HCT116 (cell line): ENCODE measurements around the gene APOH. TPM values are rescaled to one million over a fixed set of nuclear protein-coding genes. Genes with fewer than 3 reads are reported as not detected.

Experiments
- ATAC-seq: fragments of 200-7000 bp; cut with Tn5 transposase; 2 replicates; pipeline ENCODE4 v1.9.1; 2020; ENCODE audit warnings: mild to moderate bottlenecking, moderate library complexity
- BruUV-seq: library from RNA; stranded (reverse); fragments of 400-500 nt; replicated peaks from 2 replicates; lab custom pipeline; 2021; lab: Mats Ljungman, UMichigan
- CTCF ChIA-PET: fragments of 300-600 bp; sonication (Branson Sonifier 250); formaldehyde crosslinking; loops from one replicate; lab custom pipeline; 2021; ENCODE audit warnings: antibody characterized with exemption; lab: Charles Lee
- POLR2A ChIA-PET: fragments of 300-600, 350-600 bp; sonication (Branson Sonifier 250); formaldehyde crosslinking; loops from one replicate; lab custom pipeline; 2021; ENCODE audit warnings: antibody characterized with exemption; lab: Charles Lee
- RAD21 ChIA-PET, 2 experiments: fragments of 300-600 bp; sonication (Branson Sonifier 250); formaldehyde crosslinking; loops; one replicate each; lab custom pipeline; 2023; ENCODE audit warnings: low total read pairs in 2 of 2; ENCODE audit not compliant: uncharacterized antibody in 2 of 2, unreplicated experiment in 2 of 2, low non-redundant PET in 1 of 2; lab: Charles Lee
- DNase-seq: peaks from one replicate; pipeline ENCODE4 v3.0.0-alpha.2; 2010; ENCODE audit warnings: low read depth, low spot score
- H2AFZ ChIP-seq: fragments of 200-600 bp; shearing (Covaris generic), sonication (generic); 2 replicates; pipeline ENCODE4 v1.6.1; 2017; ENCODE audit warnings: low read depth, mixed run types, mixed read lengths, antibody characterized with exemption, low read length; ENCODE audit not compliant: poor library complexity, severe bottlenecking
- H3K27ac ChIP-seq: 2 replicates; pipeline ENCODE4 v1.5.1; 2012; ENCODE audit warnings: low read depth, low read length
- H3K27me3 ChIP-seq: fragments of 200-600 bp; sonication (generic); 2 replicates; pipeline ENCODE4 v1.6.1; 2016; ENCODE audit warnings: mixed run types, low read length, mixed read lengths; ENCODE audit not compliant: insufficient read depth
- H3K36me3 ChIP-seq, 2 experiments: fragments of 200-500 bp in 1 of 2; fragments of 200-600 bp in 1 of 2; sonication (Bioruptor generic) in 1 of 2; sonication (generic) in 1 of 2; 2 replicates each; pipeline versions ENCODE4 v1.5.1 to v1.6.1; 2014 to 2016; ENCODE audit warnings: low read length in 2 of 2, inconsistent platforms in 1 of 2, mixed read lengths in 1 of 2, mixed run types in 1 of 2; ENCODE audit not compliant: insufficient read depth in 2 of 2, control insufficient read depth in 1 of 2
- H3K4me1 ChIP-seq, 2 experiments: fragments of 200-600 bp in 1 of 2; sonication (generic) in 1 of 2; 2 replicates each; pipeline versions ENCODE4 v1.5.1 to v1.6.1; 2012 to 2017; ENCODE audit warnings: low read length in 2 of 2, inconsistent platforms in 1 of 2, mild to moderate bottlenecking in 1 of 2, mixed read lengths in 1 of 2, mixed run types in 1 of 2, moderate library complexity in 1 of 2; ENCODE audit not compliant: insufficient read depth in 2 of 2, control insufficient read depth in 1 of 2
- H3K4me2 ChIP-seq: fragments of 200-600 bp; sonication (generic); 2 replicates; pipeline ENCODE4 v1.6.1; 2017; ENCODE audit warnings: mixed run types, low read length, mixed read lengths
- H3K4me3 ChIP-seq, 2 experiments: fragments of 200-600 bp in 1 of 2; sonication (generic) in 1 of 2; replicated peaks in 1 of 2; 2 replicates each; pipeline ENCODE4 v1.5.1; 2011 to 2016; ENCODE audit warnings: low read length in 2 of 2, control low read depth in 1 of 2, low read depth in 1 of 2, mild to moderate bottlenecking in 1 of 2, mixed read lengths in 1 of 2, mixed run types in 1 of 2
- H3K79me2 ChIP-seq: fragments of 200-600 bp; sonication (generic); 2 replicates; pipeline ENCODE4 v1.6.1; 2017; ENCODE audit warnings: mild to moderate bottlenecking, mixed run types, low read length, moderate library complexity, mixed read lengths; ENCODE audit not compliant: insufficient read depth
- H3K9ac ChIP-seq: fragments of 200-600 bp; sonication (generic); 2 replicates; pipeline ENCODE4 v1.6.1; 2016; ENCODE audit warnings: low read length, mixed read lengths
- H3K9me2 ChIP-seq: fragments of 200-600 bp; sonication (generic), shearing (Covaris generic); 2 replicates; pipeline ENCODE4 v1.6.1; 2017; ENCODE audit warnings: mixed run types, mild to moderate bottlenecking, moderate library complexity; ENCODE audit not compliant: insufficient read depth
- H3K9me3 ChIP-seq, 2 experiments: fragments of 200-500 bp in 1 of 2; fragments of 200-600 bp in 1 of 2; sonication (Bioruptor generic) in 1 of 2; sonication (generic) in 1 of 2; 2 replicates each; pipeline ENCODE4 v1.6.1; 2014 to 2017; ENCODE audit warnings: low read length in 2 of 2, mixed read lengths in 2 of 2, inconsistent platforms in 1 of 2, low read depth in 1 of 2, mild to moderate bottlenecking in 1 of 2, mixed run types in 1 of 2, moderate library complexity in 1 of 2; ENCODE audit not compliant: control insufficient read depth in 1 of 2, insufficient read depth in 1 of 2
- H4K20me1 ChIP-seq: fragments of 200-600 bp; sonication (generic), shearing (Covaris generic); 2 replicates; pipeline ENCODE4 v1.6.1; 2017; ENCODE audit warnings: mixed run types, mild to moderate bottlenecking, moderate library complexity; ENCODE audit not compliant: insufficient read depth
- CBX3 ChIP-seq: IDR thresholded peaks from 2 replicates; pipeline ENCODE4 v1.6.1; 2012; ENCODE audit warnings: low read depth
- CEBPB ChIP-seq: IDR thresholded peaks from 2 replicates; pipeline ENCODE4 v1.6.1; 2012; ENCODE audit warnings: low read depth
- EZH2 ChIP-seq: fragments of 200-600 bp; sonication (generic); IDR thresholded peaks from 2 replicates; pipeline ENCODE4 v1.6.1; 2017; ENCODE audit warnings: antibody characterized with exemption, mixed run types
- EZH2phosphoT487 ChIP-seq: fragments of 200-600 bp; IDR thresholded peaks from 2 replicates; pipeline ENCODE4 v1.6.1; 2018; ENCODE audit warnings: antibody characterized with exemption, borderline replicate concordance
- FOSL1 ChIP-seq: IDR thresholded peaks from 2 replicates; pipeline ENCODE4 v1.6.1; 2012; ENCODE audit warnings: low read depth
- JUND ChIP-seq: IDR thresholded peaks from 2 replicates; pipeline ENCODE4 v1.6.1; 2012
- POLR2A ChIP-seq: IDR thresholded peaks from 2 replicates; pipeline ENCODE4 v1.7.0; 2011; ENCODE audit warnings: borderline replicate concordance; ENCODE audit not compliant: insufficient read depth, insufficient read length; ENCODE audit errors: extremely low read depth
- POLR2AphosphoS5 ChIP-seq: IDR thresholded peaks from 2 replicates; pipeline ENCODE4 v1.6.1; 2011; ENCODE audit warnings: mild to moderate bottlenecking, low read depth, low read length, moderate library complexity
- RAD21 ChIP-seq: IDR thresholded peaks from 2 replicates; pipeline ENCODE4 v1.6.1; 2012; ENCODE audit warnings: low read depth, mild to moderate bottlenecking
- SIN3A ChIP-seq: IDR thresholded peaks from 2 replicates; pipeline ENCODE4 v1.6.1; 2012; ENCODE audit warnings: low read depth
- SP1 ChIP-seq: IDR thresholded peaks from 2 replicates; pipeline ENCODE4 v1.6.1; 2012; ENCODE audit warnings: low read depth
- TCF7L2 ChIP-seq: IDR thresholded peaks from 2 replicates; pipeline ENCODE4 v1.7.0; 2011; ENCODE audit warnings: borderline replicate concordance, inconsistent platforms; ENCODE audit not compliant: insufficient read depth, insufficient read length; ENCODE audit errors: extremely low read depth
- YY1 ChIP-seq: IDR thresholded peaks from 2 replicates; pipeline ENCODE4 v1.6.1; 2011; ENCODE audit warnings: low read length, low read depth, moderate library complexity, mild to moderate bottlenecking; ENCODE audit not compliant: insufficient replicate concordance; ENCODE audit errors: extremely low read depth
- ZFX ChIP-seq: fragments of 450-650 bp; IDR thresholded peaks from 2 replicates; pipeline ENCODE4 v1.6.1; 2017
- ZNF274 ChIP-seq: fragments of 200-500 bp; sonication (Bioruptor generic); IDR thresholded peaks from 2 replicates; pipeline ENCODE4 v1.6.1; 2014; ENCODE audit warnings: mild to moderate bottlenecking, low read depth, low read length, inconsistent platforms
- intact Hi-C: fragments of 100-400 bp; cut with micrococcal nuclease; formaldehyde crosslinking; loops from 2 replicates; pipeline ENCODE4 v1.10.0; 2022
- total RNA-seq: library from RNA; stranded (reverse); gene quantifications from one replicate; pipeline ENCODE4 v1.2.1, GENCODE V29; 2021; ENCODE audit not compliant: unreplicated experiment
- TF ChIP-seq, protein P1 (sequence below): IDR thresholded peaks from 2 replicates; pipeline ENCODE4 v1.6.1; 2011; ENCODE audit warnings: mild to moderate bottlenecking, low read length, moderate library complexity; ENCODE audit not compliant: insufficient replicate concordance; ENCODE audit errors: extremely low read depth
- TF ChIP-seq, protein P2 (sequence below), 3 experiments: fragments of 200-600 bp in 1 of 3; sonication (generic) in 1 of 3; IDR thresholded peaks in 2 of 3; conservative IDR thresholded peaks in 1 of 3; 2 replicates each; pipeline ENCODE4 v1.5.1; 2012 to 2017; ENCODE audit warnings: low read depth in 2 of 3, low read length in 2 of 3, antibody characterized with exemption in 1 of 3, borderline replicate concordance in 1 of 3, control low read depth in 1 of 3, mild to moderate bottlenecking in 1 of 3, mixed read lengths in 1 of 3, mixed run types in 1 of 3, moderate library complexity in 1 of 3; ENCODE audit not compliant: insufficient read depth in 1 of 3
- TF ChIP-seq, protein P3 (sequence below): IDR thresholded peaks from 2 replicates; pipeline ENCODE4 v1.6.1; 2012; ENCODE audit warnings: low read depth
- TF ChIP-seq, protein P4 (sequence below): IDR thresholded peaks from 2 replicates; pipeline ENCODE4 v1.6.1; 2012
- TF ChIP-seq, protein P5 (sequence below): IDR thresholded peaks from 2 replicates; pipeline ENCODE4 v1.6.1; 2012

Gene APOH
- total RNA-seq, 1 experiment from 2014 or later: 1.7 TPM

- Histone ChIP-seq H3K4me2 (peak overlapping the region; percentile 64), H3K27me3 (no peaks in the 10 kb centered on the region), H3K79me2 (no peaks in the 10 kb centered on the region), H3K4me3 (peak overlapping the region in 1 of 2 experiments; percentile 3; a peak in 2 of 4 replicates), H3K27ac (peak overlapping the region; percentile 5; the same call in 1 of the 2 replicates), H2AFZ (peak overlapping the region; percentile 14), H3K36me3 (no peaks in the 10 kb centered on the region), H3K9me2 (no peaks in the 10 kb centered on the region), H3K4me1 (peaks cover 27 to 40% of the 10 kb centered on the region in 2 experiments), H3K9me3 (no peaks in the 10 kb centered on the region), H4K20me1 (no peaks in the 10 kb centered on the region), H3K9ac (0 out of 2 replicates have a peak overlapping the region, but pooled peaks have one; percentile 18)
- DNase-seq (peak; percentile 97), ATAC-seq (peak; percentile 97)
- intact Hi-C loops: no loop called here
- CTCF ChIA-PET: interaction anchor here (0.6 to 1.7 kb wide), 4 partner anchors 74 to 1640 kb away, joined by 3 to 5 read pairs (median 4); no protein-coding TSS in a partner anchor
- POLR2A ChIA-PET: interaction anchor here (0.7 kb wide), 1 partner anchor 1159 kb away, joined by 4 read pairs; no protein-coding TSS in a partner anchor
- BruUV-seq: no TSS peak
- RAD21 ChIA-PET: interaction anchor here (0.6 to 1.9 kb wide), 3 partner anchors 18 to 589 kb away, joined by 4 to 6 read pairs (median 4); no protein-coding TSS in a partner anchor
- TF ChIP-seq ZFX (no peak), CBX3 (peak; percentile 99), JUND (peak; percentile 100), EZH2phosphoT487 (no peak), POLR2AphosphoS5 (peak; percentile 82), SP1 (peak; percentile 98), CEBPB (peak; percentile 92), TCF7L2 (no peak), RAD21 (peak; percentile 78), FOSL1 (peak; percentile 99), YY1 (peak; percentile 55), SIN3A (peak; percentile 84), POLR2A (no peak), ZNF274 (no peak), EZH2 (no peak)
- TF ChIP-seq, protein P1, sequence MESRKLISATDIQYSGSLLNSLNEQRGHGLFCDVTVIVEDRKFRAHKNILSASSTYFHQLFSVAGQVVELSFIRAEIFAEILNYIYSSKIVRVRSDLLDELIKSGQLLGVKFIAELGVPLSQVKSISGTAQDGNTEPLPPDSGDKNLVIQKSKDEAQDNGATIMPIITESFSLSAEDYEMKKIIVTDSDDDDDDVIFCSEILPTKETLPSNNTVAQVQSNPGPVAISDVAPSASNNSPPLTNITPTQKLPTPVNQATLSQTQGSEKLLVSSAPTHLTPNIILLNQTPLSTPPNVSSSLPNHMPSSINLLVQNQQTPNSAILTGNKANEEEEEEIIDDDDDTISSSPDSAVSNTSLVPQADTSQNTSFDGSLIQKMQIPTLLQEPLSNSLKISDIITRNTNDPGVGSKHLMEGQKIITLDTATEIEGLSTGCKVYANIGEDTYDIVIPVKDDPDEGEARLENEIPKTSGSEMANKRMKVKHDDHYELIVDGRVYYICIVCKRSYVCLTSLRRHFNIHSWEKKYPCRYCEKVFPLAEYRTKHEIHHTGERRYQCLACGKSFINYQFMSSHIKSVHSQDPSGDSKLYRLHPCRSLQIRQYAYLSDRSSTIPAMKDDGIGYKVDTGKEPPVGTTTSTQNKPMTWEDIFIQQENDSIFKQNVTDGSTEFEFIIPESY: peak; percentile 72
- TF ChIP-seq, protein P2, sequence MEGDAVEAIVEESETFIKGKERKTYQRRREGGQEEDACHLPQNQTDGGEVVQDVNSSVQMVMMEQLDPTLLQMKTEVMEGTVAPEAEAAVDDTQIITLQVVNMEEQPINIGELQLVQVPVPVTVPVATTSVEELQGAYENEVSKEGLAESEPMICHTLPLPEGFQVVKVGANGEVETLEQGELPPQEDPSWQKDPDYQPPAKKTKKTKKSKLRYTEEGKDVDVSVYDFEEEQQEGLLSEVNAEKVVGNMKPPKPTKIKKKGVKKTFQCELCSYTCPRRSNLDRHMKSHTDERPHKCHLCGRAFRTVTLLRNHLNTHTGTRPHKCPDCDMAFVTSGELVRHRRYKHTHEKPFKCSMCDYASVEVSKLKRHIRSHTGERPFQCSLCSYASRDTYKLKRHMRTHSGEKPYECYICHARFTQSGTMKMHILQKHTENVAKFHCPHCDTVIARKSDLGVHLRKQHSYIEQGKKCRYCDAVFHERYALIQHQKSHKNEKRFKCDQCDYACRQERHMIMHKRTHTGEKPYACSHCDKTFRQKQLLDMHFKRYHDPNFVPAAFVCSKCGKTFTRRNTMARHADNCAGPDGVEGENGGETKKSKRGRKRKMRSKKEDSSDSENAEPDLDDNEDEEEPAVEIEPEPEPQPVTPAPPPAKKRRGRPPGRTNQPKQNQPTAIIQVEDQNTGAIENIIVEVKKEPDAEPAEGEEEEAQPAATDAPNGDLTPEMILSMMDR (IDR thresholded peaks at IDR 0.05 in 2 of 3, conservative IDR thresholded peaks at IDR 0.05 in 1 of 3; ENCODE audit: borderline replicate concordance in 1 of 3, insufficient read depth in 1 of 3, low read depth in 2 of 3, low read length in 2 of 3): peak in 2 of 3 experiments; percentile 17 to 21; a peak in 2 of 6 replicates
- TF ChIP-seq, protein P3, sequence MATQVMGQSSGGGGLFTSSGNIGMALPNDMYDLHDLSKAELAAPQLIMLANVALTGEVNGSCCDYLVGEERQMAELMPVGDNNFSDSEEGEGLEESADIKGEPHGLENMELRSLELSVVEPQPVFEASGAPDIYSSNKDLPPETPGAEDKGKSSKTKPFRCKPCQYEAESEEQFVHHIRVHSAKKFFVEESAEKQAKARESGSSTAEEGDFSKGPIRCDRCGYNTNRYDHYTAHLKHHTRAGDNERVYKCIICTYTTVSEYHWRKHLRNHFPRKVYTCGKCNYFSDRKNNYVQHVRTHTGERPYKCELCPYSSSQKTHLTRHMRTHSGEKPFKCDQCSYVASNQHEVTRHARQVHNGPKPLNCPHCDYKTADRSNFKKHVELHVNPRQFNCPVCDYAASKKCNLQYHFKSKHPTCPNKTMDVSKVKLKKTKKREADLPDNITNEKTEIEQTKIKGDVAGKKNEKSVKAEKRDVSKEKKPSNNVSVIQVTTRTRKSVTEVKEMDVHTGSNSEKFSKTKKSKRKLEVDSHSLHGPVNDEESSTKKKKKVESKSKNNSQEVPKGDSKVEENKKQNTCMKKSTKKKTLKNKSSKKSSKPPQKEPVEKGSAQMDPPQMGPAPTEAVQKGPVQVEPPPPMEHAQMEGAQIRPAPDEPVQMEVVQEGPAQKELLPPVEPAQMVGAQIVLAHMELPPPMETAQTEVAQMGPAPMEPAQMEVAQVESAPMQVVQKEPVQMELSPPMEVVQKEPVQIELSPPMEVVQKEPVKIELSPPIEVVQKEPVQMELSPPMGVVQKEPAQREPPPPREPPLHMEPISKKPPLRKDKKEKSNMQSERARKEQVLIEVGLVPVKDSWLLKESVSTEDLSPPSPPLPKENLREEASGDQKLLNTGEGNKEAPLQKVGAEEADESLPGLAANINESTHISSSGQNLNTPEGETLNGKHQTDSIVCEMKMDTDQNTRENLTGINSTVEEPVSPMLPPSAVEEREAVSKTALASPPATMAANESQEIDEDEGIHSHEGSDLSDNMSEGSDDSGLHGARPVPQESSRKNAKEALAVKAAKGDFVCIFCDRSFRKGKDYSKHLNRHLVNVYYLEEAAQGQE: no peak
- TF ChIP-seq, protein P4, sequence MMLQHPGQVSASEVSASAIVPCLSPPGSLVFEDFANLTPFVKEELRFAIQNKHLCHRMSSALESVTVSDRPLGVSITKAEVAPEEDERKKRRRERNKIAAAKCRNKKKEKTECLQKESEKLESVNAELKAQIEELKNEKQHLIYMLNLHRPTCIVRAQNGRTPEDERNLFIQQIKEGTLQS: no peak
- TF ChIP-seq, protein P5, sequence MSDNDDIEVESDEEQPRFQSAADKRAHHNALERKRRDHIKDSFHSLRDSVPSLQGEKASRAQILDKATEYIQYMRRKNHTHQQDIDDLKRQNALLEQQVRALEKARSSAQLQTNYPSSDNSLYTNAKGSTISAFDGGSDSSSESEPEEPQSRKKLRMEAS: 0 out of 2 replicates have a peak, but pooled peaks have one; percentile 64
These were observed 46.4 kb upstream of the APOH start for GRCh38 chr17:66275651-66276050.
